HepG2 (cell line): Measurements from ENCODE around the gene RAPGEF5. TPM values are rescaled to one million over a fixed set of nuclear protein-coding genes. Genes with fewer than 3 reads are reported as not detected.

ENCODE experiments used
- ATAC-seq: fragments of 200-7000 bp; cut with Tn5 transposase; 3 replicates; pipeline ENCODE4 v1.9.1; 2020; ENCODE audit warnings: mild to moderate bottlenecking, moderate library complexity
- BruUV-seq: library from RNA; stranded (reverse); fragments of 400-500 nt; replicated peaks from 2 replicates; lab custom pipeline; 2021; lab: Mats Ljungman, UMichigan
- CTCF ChIA-PET: fragments of 300-600 bp; formaldehyde crosslinking; extraction: SDS; loops from one replicate; lab custom pipeline; 2021; ENCODE audit warnings: low total read pairs, inconsistent platforms, low intra/inter-chr PET ratio; lab: Yijun Ruan, JAX
- POLR2A ChIA-PET: fragments of 350-600 bp; sonication (Branson Sonifier 250); formaldehyde crosslinking; loops from one replicate; lab custom pipeline; 2020; ENCODE audit warnings: antibody characterized with exemption, inconsistent platforms; lab: Yijun Ruan, JAX
- DNase-seq: peaks from one replicate; pipeline ENCODE4 v3.0.0-alpha.2; 2015; ENCODE audit warnings: low spot score
- FAIRE-seq: peaks from 3 replicates; lab custom pipeline; 2011; peaks lifted over from hg19 to GRCh38; lab: Jason Lieb, UNC
- H2AFZ ChIP-seq: one replicate; pipeline ENCODE4 v1.6.1; 2011; ENCODE audit warnings: low read length, inconsistent platforms
- H3K27ac ChIP-seq: fragments of 300-600 bp; 3 replicates; pipeline ENCODE4 v1.8.0; 2011; ENCODE audit warnings: mixed run types, mild to moderate bottlenecking, mixed read lengths, low read length, inconsistent platforms; ENCODE audit not compliant: insufficient read depth; ENCODE audit errors: extremely low read length
- H3K27me3 ChIP-seq, 2 experiments: fragments of 200-600 bp in 1 of 2; 2 replicates in 1 of 2; 3 replicates in 1 of 2; pipeline versions ENCODE4 v1.6.0 to v1.8.0; 2011; ENCODE audit warnings: low read length in 2 of 2, mild to moderate bottlenecking in 2 of 2, moderate library complexity in 2 of 2, inconsistent platforms in 1 of 2; ENCODE audit not compliant: insufficient read depth in 2 of 2, control insufficient read depth in 1 of 2
- H3K36me3 ChIP-seq, 2 experiments: fragments of 200-600 bp in 1 of 2; replicated peaks in 1 of 2; 2 replicates in 1 of 2; 3 replicates in 1 of 2; pipeline versions ENCODE4 v1.5.1 to v1.8.0; 2011; ENCODE audit warnings: low read length in 2 of 2, inconsistent platforms in 1 of 2; ENCODE audit not compliant: insufficient read depth in 2 of 2, control insufficient read depth in 1 of 2
- H3K4me1 ChIP-seq: 2 replicates; pipeline ENCODE4 v1.5.1; 2012; ENCODE audit warnings: low read length, inconsistent platforms; ENCODE audit not compliant: insufficient read depth
- H3K4me2 ChIP-seq: 2 replicates; pipeline ENCODE4 v1.6.0; 2011; ENCODE audit warnings: low read depth, low read length, inconsistent platforms
- H3K4me3 ChIP-seq, 3 experiments: fragments of 200-600 bp in 1 of 3; sonication (generic), shearing (Covaris generic) in 1 of 3; replicated peaks in 1 of 3; 2 replicates each; pipeline ENCODE4 v1.5.1; 2011 to 2016; ENCODE audit warnings: low read length in 3 of 3, inconsistent platforms in 2 of 3, low read depth in 2 of 3, mild to moderate bottlenecking in 2 of 3, control low read depth in 1 of 3, mixed read lengths in 1 of 3; ENCODE audit not compliant: insufficient read depth in 1 of 3
- H3K79me2 ChIP-seq: one replicate; pipeline ENCODE4 v1.6.1; 2011; ENCODE audit warnings: low read length, inconsistent platforms; ENCODE audit not compliant: insufficient read depth
- H3K9ac ChIP-seq: 2 replicates; pipeline ENCODE4 v1.6.0; 2011; ENCODE audit warnings: mild to moderate bottlenecking, low read depth, low read length, inconsistent platforms; ENCODE audit not compliant: insufficient read depth
- H3K9me3 ChIP-seq: 2 replicates; pipeline ENCODE4 v1.5.1; 2012; ENCODE audit warnings: mild to moderate bottlenecking, low read length
- H4K20me1 ChIP-seq: 2 replicates; pipeline ENCODE4 v1.6.0; 2011; ENCODE audit warnings: inconsistent platforms, mild to moderate bottlenecking, low read length, moderate library complexity; ENCODE audit not compliant: insufficient read depth
- HMGXB4 ChIP-seq, 2 experiments: sonication (generic) in 1 of 2; formaldehyde crosslinking in 1 of 2; IDR thresholded peaks; 2 replicates each; pipeline versions ENCODE4 v1.4.0 to v1.6.1; 2018 to 2020; ENCODE audit warnings: missing genetic modification reagents in 2 of 2, borderline replicate concordance in 1 of 2, low read depth in 1 of 2, mild to moderate bottlenecking in 1 of 2, missing biosample characterization in 1 of 2
- KAT2B ChIP-seq: fragments of 150-350 bp; IDR thresholded peaks from 2 replicates; pipeline ENCODE4 v1.6.1; 2014; ENCODE audit warnings: low read depth, low read length, borderline replicate concordance
- TAF15 ChIP-seq: fragments of 200-400 bp; formaldehyde crosslinking; IDR thresholded peaks from one replicate; pipeline ENCODE4 v1.6.1; 2018; ENCODE audit warnings: mild to moderate bottlenecking, low read depth, low read length; ENCODE audit not compliant: poor library complexity, severe bottlenecking
- TBL1XR1 ChIP-seq: fragments of 150-350 bp; IDR thresholded peaks from 2 replicates; pipeline ENCODE4 v1.6.1; 2014; ENCODE audit warnings: borderline replicate concordance, low read length; ENCODE audit not compliant: partially characterized antibody
- THRA ChIP-seq: sonication (generic); formaldehyde crosslinking; IDR thresholded peaks from 2 replicates; pipeline ENCODE4 v1.4.0; 2020; ENCODE audit warnings: missing genetic modification reagents, borderline replicate concordance
- ZBTB10 ChIP-seq: sonication (generic); formaldehyde crosslinking; IDR thresholded peaks from 2 replicates; pipeline ENCODE4 v1.4.0; 2020; ENCODE audit warnings: missing genetic modification reagents, borderline replicate concordance
- ZBTB8A ChIP-seq: sonication (generic); formaldehyde crosslinking; IDR thresholded peaks from 2 replicates; pipeline ENCODE4 v1.4.0; 2020; ENCODE audit warnings: mild to moderate bottlenecking, low read depth, missing genetic modification reagents, borderline replicate concordance
- ZNF3 ChIP-seq: IDR thresholded peaks from 2 replicates; pipeline ENCODE4 v1.7.0; 2017; ENCODE audit warnings: inconsistent platforms
- ZNF318 ChIP-seq: sonication (generic); formaldehyde crosslinking; IDR thresholded peaks from 2 replicates; pipeline ENCODE4 v1.4.0; 2020; ENCODE audit warnings: mild to moderate bottlenecking, missing genetic modification reagents
- WGBS: methylation state at CpG from one replicate; pipeline ENCODE4 v1.1.6; 2017; ENCODE audit warnings: low lambda C conversion rate; 5-methylcytosine and 5-hydroxymethylcytosine counted together
- in situ Hi-C: cut with HindIII; loops from 2 replicates; pipeline ENCODE4 v1.10.0; 2017; ENCODE audit warnings: low pct_unique_long_range_greater_than_20kb; ENCODE audit not compliant: extremely low pct_ligation_motif_present
- intact Hi-C: fragments of 100-400 bp; cut with micrococcal nuclease; formaldehyde crosslinking; loops from one replicate; pipeline ENCODE4 v1.10.0; 2022; ENCODE audit not compliant: unreplicated experiment
- polyA plus RNA-seq, 8 experiments: library from polyadenylated mRNA; depleted of rRNA in 3 of 8; stranded (reverse) in 7 of 8; unstranded in 1 of 8; fragments of >200 nt; fragmentation: Illumina TruSeq in 4 of 8; extraction: Trizol in 4 of 8; gene quantifications; 2 replicates each; pipeline versions ENCODE4 v1.2.1 to v1.2.3, GENCODE V29; 2011 to 2016; ENCODE audit warnings: low read depth in 4 of 8, missing spikeins in 1 of 8, mixed read lengths in 1 of 8; ENCODE audit not compliant: insufficient read depth in 1 of 8
- total RNA-seq, 5 experiments: library from RNA; depleted of rRNA; stranded (reverse); fragments of >200 nt; fragmentation: Illumina TruSeq; extraction: Trizol; gene quantifications; 2 replicates each; pipeline ENCODE4 v1.2.3, GENCODE V29; 2016; ENCODE audit warnings: low read depth in 1 of 5

Gene RAPGEF5
- total and polyA plus RNA-seq, 2 of the 13 experiments (the other 11 are each of a cell fraction or from before 2014, with no cell fraction given), result 17.1 to 23.4 TPM

- H3K27ac ChIP-seq, result no peak overlapping the region
- intact Hi-C loops, result no loop called here
- FAIRE-seq, result no peak
- no peak for ATAC-seq
- H3K4me1 ChIP-seq, result no peaks in the 10 kb centered on the region
- no peaks in the 10 kb centered on the region for H3K79me2 ChIP-seq
- whole genome bisulfite sequencing, result 96% methylated on average over 1 of the region's 1 CpG
- ChIA-PET POLR2A (no interaction called here), CTCF (no interaction called here)
- H3K4me2 ChIP-seq, result no peak overlapping the region
- DNase-seq, result no peak
- H3K27me3 ChIP-seq, result no peaks in the 10 kb centered on the region
- H3K9me3 ChIP-seq, result no peaks in the 10 kb centered on the region
- in situ Hi-C loops, result no loop called here
- no peak overlapping the region for H3K4me3 ChIP-seq
- no peaks in the 10 kb centered on the region; the same call in 1 of the 2 replicates for H4K20me1 ChIP-seq
- no TSS peak for BruUV-seq
- peaks cover 12 to 73% of the 10 kb centered on the region in 2 experiments for H3K36me3 ChIP-seq
- no peak overlapping the region for H3K9ac ChIP-seq
- no peak overlapping the region for H2AFZ ChIP-seq
- TF ChIP-seq ZNF318, result no peak
- no peak for TF ChIP-seq KAT2B
- no peak for TF ChIP-seq THRA (CRISPR knock-in tag)
- no peak for TF ChIP-seq TBL1XR1
- TF ChIP-seq ZNF3, result no peak
- TF ChIP-seq ZBTB10 (CRISPR knock-in tag), result no peak
- no peak for TF ChIP-seq TAF15
- no peak for TF ChIP-seq HMGXB4 (CRISPR knock-in tag; IDR thresholded peaks at IDR 0.05; ENCODE audit: borderline replicate concordance in 1 of 2, low read depth in 1 of 2)
- TF ChIP-seq ZBTB8A, result no peak
Observed at GRCh38 chr7:22302951-22303423, 54.0 kb downstream of the RAPGEF5 start.
